A673 (cell line): ENCODE data around the gene GXYLT2. TPM values are rescaled to one million over a fixed set of nuclear protein-coding genes. Genes with fewer than 3 reads are reported as not detected.

Experiments used
- BruUV-seq: library from RNA; stranded (reverse); fragments of 400-500 nt; replicated peaks from 2 replicates; lab custom pipeline; 2021; lab: Mats Ljungman, UMichigan
- CTCF ChIA-PET: fragments of 300-600 bp; sonication (Branson Sonifier 250); formaldehyde crosslinking; loops from one replicate; lab custom pipeline; 2022; ENCODE audit warnings: antibody characterized with exemption; lab: Charles Lee
- POLR2A ChIA-PET: fragments of 300-600 bp; sonication (Branson Sonifier 250); formaldehyde crosslinking; loops from one replicate; lab custom pipeline; 2022; ENCODE audit warnings: antibody characterized with exemption; ENCODE audit not compliant: low non-redundant PET; lab: Charles Lee
- DNase-seq: peaks from one replicate; pipeline ENCODE4 v3.0.0-alpha.2; 2015; ENCODE audit warnings: low spot score
- H3K27ac ChIP-seq: fragments of 200-600 bp; sonication (generic); 2 replicates; pipeline ENCODE4 v1.5.1; 2016; ENCODE audit warnings: mixed run types, low read depth, mild to moderate bottlenecking, mixed read lengths, antibody characterized with exemption, low read length; ENCODE audit not compliant: poor library complexity, severe bottlenecking
- H3K27me3 ChIP-seq: fragments of 200-600 bp; sonication (generic); replicated peaks from 2 replicates; pipeline ENCODE4 v1.6.1; 2017; ENCODE audit warnings: mixed run types, low read depth, mild to moderate bottlenecking, mixed read lengths, antibody characterized with exemption, low read length; ENCODE audit not compliant: insufficient read depth, poor library complexity
- H3K36me3 ChIP-seq: fragments of 200-600 bp; sonication (generic); 2 replicates; pipeline ENCODE4 v1.6.1; 2016; ENCODE audit warnings: mixed run types, mild to moderate bottlenecking, mixed read lengths, antibody characterized with exemption, low read length; ENCODE audit not compliant: insufficient read depth, poor library complexity, severe bottlenecking
- H3K4me1 ChIP-seq: fragments of 200-600 bp; sonication (generic); 2 replicates; pipeline ENCODE4 v1.6.1; 2017; ENCODE audit warnings: mixed run types, mild to moderate bottlenecking, mixed read lengths, antibody characterized with exemption, low read length; ENCODE audit not compliant: insufficient read depth, poor library complexity, severe bottlenecking
- H3K4me3 ChIP-seq: fragments of 200-600 bp; sonication (generic); 2 replicates; pipeline ENCODE4 v1.5.1; 2016; ENCODE audit warnings: low read depth, mixed run types, mild to moderate bottlenecking, mixed read lengths, low read length; ENCODE audit not compliant: poor library complexity, severe bottlenecking
- H3K9me3 ChIP-seq: fragments of 200-600 bp; sonication (generic); 2 replicates; pipeline ENCODE4 v1.6.1; 2016; ENCODE audit warnings: mixed run types, low read depth, mild to moderate bottlenecking, mixed read lengths, antibody characterized with exemption, low read length; ENCODE audit not compliant: poor library complexity, severe bottlenecking
- EZH2 ChIP-seq: fragments of 200-600 bp; sonication (generic); IDR thresholded peaks from 2 replicates; pipeline ENCODE4 v1.6.1; 2017; ENCODE audit warnings: borderline replicate concordance, low read depth, mild to moderate bottlenecking, mixed read lengths, antibody characterized with exemption, low read length; ENCODE audit not compliant: poor library complexity, severe bottlenecking
- intact Hi-C: fragments of 100-400 bp; cut with micrococcal nuclease; formaldehyde crosslinking; loops from one replicate; pipeline ENCODE4 v1.10.0; 2022; ENCODE audit not compliant: unreplicated experiment
- total RNA-seq: library from RNA; stranded (reverse); gene quantifications from 2 replicates; pipeline ENCODE4 v1.2.3, GENCODE V29; 2021
- TF ChIP-seq, protein P1 (sequence below): fragments of 300-800, 200-600 bp; sonication (generic); conservative IDR thresholded peaks from 2 replicates; pipeline ENCODE4 v1.5.1; 2017; ENCODE audit warnings: low read depth, mild to moderate bottlenecking, antibody characterized with exemption, low read length, moderate library complexity, mixed read lengths

Gene GXYLT2
- total RNA-seq, 1 experiment from 2014 or later: 10.7 TPM

DNA sequence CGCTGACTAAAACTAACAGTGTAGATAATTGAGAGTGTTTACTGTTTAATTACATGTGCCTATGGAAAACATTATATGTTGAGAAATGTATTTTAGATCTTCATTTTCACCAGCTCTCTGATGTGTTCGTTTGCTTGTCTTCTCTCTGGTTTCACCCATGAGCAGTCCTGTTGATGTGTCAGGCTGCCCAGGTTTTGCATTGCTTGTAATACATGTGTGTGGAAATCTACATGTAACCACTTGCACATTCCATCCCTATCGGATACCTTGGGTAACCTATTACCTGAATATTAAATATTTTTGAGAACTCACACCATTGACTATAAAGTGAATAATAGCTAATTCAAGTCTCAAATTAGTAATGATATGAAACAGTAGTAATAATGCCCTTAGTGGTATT lies 121.9 kb downstream of the GXYLT2 start:
- Histone ChIP-seq H3K4me3 (no peak overlapping the region), H3K9me3 (no peaks in the 10 kb centered on the region), H3K4me1 (no peaks in the 10 kb centered on the region), H3K27me3 (no peaks in the 10 kb centered on the region), H3K36me3 (peaks cover 13% of the 10 kb centered on the region), H3K27ac (no peak overlapping the region)
- DNase-seq: no peak
- ChIA-PET POLR2A (no interaction called here), CTCF (no interaction called here)
- intact Hi-C loops: loop anchor here (5.0 kb wide), 1 partner anchor 52 kb away; no protein-coding TSS in a partner anchor
- no TSS peak for BruUV-seq
- TF ChIP-seq EZH2: no peak
- TF ChIP-seq, protein P1, sequence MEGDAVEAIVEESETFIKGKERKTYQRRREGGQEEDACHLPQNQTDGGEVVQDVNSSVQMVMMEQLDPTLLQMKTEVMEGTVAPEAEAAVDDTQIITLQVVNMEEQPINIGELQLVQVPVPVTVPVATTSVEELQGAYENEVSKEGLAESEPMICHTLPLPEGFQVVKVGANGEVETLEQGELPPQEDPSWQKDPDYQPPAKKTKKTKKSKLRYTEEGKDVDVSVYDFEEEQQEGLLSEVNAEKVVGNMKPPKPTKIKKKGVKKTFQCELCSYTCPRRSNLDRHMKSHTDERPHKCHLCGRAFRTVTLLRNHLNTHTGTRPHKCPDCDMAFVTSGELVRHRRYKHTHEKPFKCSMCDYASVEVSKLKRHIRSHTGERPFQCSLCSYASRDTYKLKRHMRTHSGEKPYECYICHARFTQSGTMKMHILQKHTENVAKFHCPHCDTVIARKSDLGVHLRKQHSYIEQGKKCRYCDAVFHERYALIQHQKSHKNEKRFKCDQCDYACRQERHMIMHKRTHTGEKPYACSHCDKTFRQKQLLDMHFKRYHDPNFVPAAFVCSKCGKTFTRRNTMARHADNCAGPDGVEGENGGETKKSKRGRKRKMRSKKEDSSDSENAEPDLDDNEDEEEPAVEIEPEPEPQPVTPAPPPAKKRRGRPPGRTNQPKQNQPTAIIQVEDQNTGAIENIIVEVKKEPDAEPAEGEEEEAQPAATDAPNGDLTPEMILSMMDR: no peak

DNA sequence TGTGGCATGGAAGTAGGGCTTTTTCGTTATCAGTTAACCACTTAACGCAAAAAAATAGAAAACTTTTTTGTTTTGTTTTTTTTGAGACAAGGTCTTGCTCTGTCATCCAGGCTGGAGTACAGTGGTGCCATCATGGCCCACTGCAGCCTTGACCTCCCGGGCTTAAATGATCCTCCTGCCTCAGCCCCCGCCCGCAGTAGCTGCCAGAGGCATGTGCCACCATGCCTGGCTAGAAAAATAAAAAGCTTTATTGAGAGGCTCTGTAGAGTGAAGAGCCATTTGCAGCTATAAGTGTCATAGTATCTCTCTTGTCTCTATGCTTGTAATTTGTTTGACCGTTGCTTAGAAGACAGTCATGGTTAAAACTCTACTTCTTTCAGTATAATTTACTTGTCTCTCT lies 122.3 kb downstream of the GXYLT2 start:
- no peak for DNase-seq
- ChIA-PET POLR2A (interaction anchor here (0.7 kb wide), 1 partner anchor 23 kb away, joined by 5 read pairs; no protein-coding TSS in a partner anchor), CTCF (no interaction called here)
- Histone ChIP-seq H3K4me1 (no peaks in the 10 kb centered on the region), H3K36me3 (peaks cover 13% of the 10 kb centered on the region), H3K27me3 (no peaks in the 10 kb centered on the region), H3K27ac (no peak overlapping the region), H3K9me3 (no peaks in the 10 kb centered on the region), H3K4me3 (no peak overlapping the region)
- intact Hi-C loops: no loop called here
- no TSS peak for BruUV-seq
- TF ChIP-seq EZH2: no peak
- TF ChIP-seq, protein P1: no peak

DNA sequence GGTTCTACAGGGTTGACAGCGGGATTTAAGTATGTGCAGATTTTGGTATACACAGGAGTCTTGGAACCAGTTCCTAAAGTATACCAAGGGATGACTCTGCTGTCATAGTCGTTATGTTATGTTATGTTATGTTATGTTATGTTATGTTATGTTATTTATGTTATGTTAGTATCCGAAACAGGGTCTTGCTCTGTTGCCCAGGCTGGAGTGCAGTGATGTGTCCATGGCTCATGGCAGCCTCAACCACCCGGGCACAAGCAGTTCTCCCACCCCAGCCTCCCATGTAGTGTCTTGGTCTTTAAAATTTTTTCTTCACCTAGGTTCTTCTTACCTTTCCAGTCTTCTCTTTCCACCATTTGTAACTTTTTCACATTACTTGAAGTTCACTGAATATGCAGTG lies 130.5 kb downstream of the GXYLT2 start:
- no peaks in the 10 kb centered on the region for H3K9me3 ChIP-seq
- POLR2A ChIA-PET: no interaction called here
- H3K4me3 ChIP-seq: no peak overlapping the region
- no peaks in the 10 kb centered on the region for H3K4me1 ChIP-seq
- no TSS peak for BruUV-seq
- no peak for TF ChIP-seq EZH2
- H3K27ac ChIP-seq: no peak overlapping the region
- H3K27me3 ChIP-seq: no peaks in the 10 kb centered on the region
- intact Hi-C loops: no loop called here
- no peak for DNase-seq
- CTCF ChIA-PET: no interaction called here
- no peaks in the 10 kb centered on the region for H3K36me3 ChIP-seq

DNA sequence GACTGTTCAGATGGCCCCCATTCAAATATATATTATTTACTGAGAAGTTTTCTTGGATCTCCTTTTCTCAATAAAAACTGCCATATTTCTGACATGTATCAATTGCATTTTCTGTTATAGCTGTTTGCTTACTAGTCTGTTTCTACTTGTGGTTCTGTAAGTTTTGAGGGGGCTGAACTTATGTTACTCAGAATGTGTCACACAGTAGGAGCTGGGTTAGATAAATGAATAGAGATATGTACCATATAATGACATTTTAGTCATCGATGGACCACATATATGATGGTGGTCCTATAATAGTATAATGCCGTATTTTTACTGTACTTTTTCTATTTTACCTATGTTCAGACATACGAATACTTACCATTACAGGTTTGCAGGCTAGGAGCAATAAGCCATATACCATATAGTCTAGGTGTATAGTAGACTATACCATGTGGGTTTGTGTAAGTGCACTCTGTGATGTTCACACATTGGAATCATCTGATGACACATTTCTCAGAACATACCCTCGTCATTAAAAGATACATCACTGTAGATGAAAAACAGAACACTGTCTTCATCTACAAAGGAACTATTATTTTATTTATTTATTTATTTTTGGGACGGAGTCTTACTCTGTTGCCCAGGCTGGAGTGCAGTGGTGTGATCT lies 131.1 kb downstream of the GXYLT2 start:
- no peak for TF ChIP-seq EZH2
- TF ChIP-seq, protein P1: no peak
- no peak overlapping the region for H3K4me3 ChIP-seq
- BruUV-seq: no TSS peak
- no peaks in the 10 kb centered on the region for H3K9me3 ChIP-seq
- no peak overlapping the region for H3K27ac ChIP-seq
- no peak for DNase-seq
- intact Hi-C loops: no loop called here
- ChIA-PET POLR2A (no interaction called here), CTCF (no interaction called here)
- H3K36me3 ChIP-seq: no peaks in the 10 kb centered on the region
- H3K27me3 ChIP-seq: no peaks in the 10 kb centered on the region
- H3K4me1 ChIP-seq: no peaks in the 10 kb centered on the region
